WERI-Rb-1 (cell line): ENCODE measurements around the gene ROR2.

Experiments used
- DNase-seq: peaks from one replicate; pipeline ENCODE4 v3.0.0-alpha.2; 2020
- H3K27ac ChIP-seq: fragments of 250-450 bp; sonication (Bioruptor Pico); 2 replicates; pipeline ENCODE4 v1.5.1; 2020; ENCODE audit warnings: mild to moderate bottlenecking, moderate library complexity
- H3K27me3 ChIP-seq: fragments of 250-450 bp; sonication (Bioruptor Pico); 2 replicates; pipeline ENCODE4 v1.5.1; 2021; ENCODE audit warnings: mild to moderate bottlenecking, low read depth, moderate library complexity; ENCODE audit not compliant: insufficient read depth, severe bottlenecking
- H3K36me3 ChIP-seq: fragments of 250-450 bp; sonication (Bioruptor Pico); 2 replicates; pipeline ENCODE4 v1.5.1; 2020; ENCODE audit warnings: mild to moderate bottlenecking, moderate library complexity
- H3K4me3 ChIP-seq: 2 replicates; pipeline ENCODE4 v1.5.1; 2011; ENCODE audit warnings: low read depth, mild to moderate bottlenecking, control low read depth, low read length
- H3K9me3 ChIP-seq: fragments of 250-450 bp; sonication (Bioruptor Pico); 2 replicates; pipeline ENCODE4 v1.5.1; 2021; ENCODE audit warnings: mild to moderate bottlenecking, moderate library complexity; ENCODE audit not compliant: severe bottlenecking
- CTCF ChIP-seq: IDR thresholded peaks from 2 replicates; pipeline ENCODE4 v1.5.1; 2011; ENCODE audit warnings: low read depth, mild to moderate bottlenecking, control low read depth, inconsistent platforms, low read length

Gene ROR2

DNA sequence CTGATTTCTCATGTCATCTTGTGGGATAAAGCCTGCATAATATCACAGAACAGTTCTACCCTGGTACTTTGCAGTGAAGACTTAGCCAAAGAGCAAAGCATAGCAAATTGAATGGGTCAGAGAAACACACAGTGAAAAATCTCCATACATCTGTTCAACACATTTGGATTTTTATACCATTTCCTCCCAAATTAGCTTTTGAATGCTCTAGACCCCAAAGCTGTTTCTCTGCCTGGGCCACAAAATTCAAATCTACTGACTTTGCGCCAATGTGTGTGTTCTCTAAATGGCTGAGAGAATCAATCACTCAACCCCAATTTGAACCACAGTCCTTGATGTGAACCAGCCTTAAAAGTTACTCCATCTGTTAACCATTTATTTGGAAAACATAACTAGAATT is 289.5 kb downstream of the ROR2 start:
- Histone ChIP-seq H3K27ac (no peak overlapping the region), H3K27me3 (no peaks in the 10 kb centered on the region)

DNA sequence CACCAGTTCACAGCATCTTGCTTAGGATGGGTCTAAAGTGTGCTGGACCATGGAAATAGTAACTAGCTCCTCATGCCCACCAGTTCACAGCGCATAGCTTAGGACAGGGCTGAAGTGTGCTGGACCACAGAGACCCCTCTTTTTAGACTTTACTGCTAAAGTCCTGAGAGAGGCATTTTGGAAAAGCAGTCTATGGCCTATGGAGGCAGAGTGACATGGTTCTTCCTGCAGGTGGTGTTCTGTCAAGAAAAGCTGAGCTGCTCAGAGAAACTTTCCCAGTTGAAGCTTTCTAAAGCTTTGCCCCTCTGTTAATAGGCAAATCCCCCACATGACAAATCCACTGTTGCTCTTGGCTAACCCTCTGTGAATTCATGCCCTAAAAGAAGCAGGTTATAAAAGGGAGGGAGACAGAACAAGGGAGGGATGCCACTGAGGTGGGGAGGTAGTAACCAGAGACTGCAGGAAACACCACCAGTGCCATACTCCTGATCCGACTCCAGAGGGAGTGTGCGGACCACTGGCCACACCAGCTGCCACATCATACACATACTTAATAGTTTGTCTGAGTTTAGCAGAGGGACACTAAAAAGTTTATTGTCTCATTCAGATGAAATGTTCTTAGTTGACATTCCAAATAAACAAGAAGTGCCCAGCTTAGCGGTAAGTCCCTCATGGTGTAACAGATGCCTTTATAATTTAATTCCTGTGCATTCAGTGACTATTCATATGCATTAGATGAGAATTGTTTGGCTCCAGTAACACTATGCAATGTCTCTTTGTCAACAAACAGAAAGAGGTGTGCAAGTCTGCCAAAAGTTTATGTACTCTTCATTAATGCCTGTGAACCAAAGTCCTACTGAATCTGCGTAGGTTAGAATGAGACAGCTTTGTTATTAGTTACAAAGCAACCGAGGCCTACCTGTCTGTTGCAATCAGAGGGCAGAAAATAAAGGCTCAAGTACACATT is 290.2 kb downstream of the ROR2 start:
- H3K9me3 ChIP-seq, result no peaks in the 10 kb centered on the region
- no peak overlapping the region for H3K4me3 ChIP-seq
- no peaks in the 10 kb centered on the region for H3K36me3 ChIP-seq
- H3K27ac ChIP-seq, result no peak overlapping the region
- no peaks in the 10 kb centered on the region for H3K27me3 ChIP-seq
- DNase-seq, result peak; percentile 46
- peak; percentile 88 for TF ChIP-seq CTCF

More for the DNA sequence above, 289.5 kb downstream of the ROR2 start:
- no peak overlapping the region for H3K4me3 ChIP-seq
- H3K36me3 ChIP-seq, result no peaks in the 10 kb centered on the region
- TF ChIP-seq CTCF, result no peak
- DNase-seq, result no peak
- H3K9me3 ChIP-seq, result no peaks in the 10 kb centered on the region

- H3K27me3 ChIP-seq, result no peaks in the 10 kb centered on the region
- no peaks in the 10 kb centered on the region for H3K9me3 ChIP-seq
- H3K27ac ChIP-seq, result no peak overlapping the region
- no peak for DNase-seq
- TF ChIP-seq CTCF, result no peak
- H3K4me3 ChIP-seq, result no peak overlapping the region
- H3K36me3 ChIP-seq, result no peaks in the 10 kb centered on the region
These were observed 291.4 kb downstream of the ROR2 start for GRCh38 chr9:91658513-91659105.

GRCh38 chr9:91657501-91657900 is 292.5 kb downstream of the ROR2 start:
- Histone ChIP-seq H3K4me3 (no peak overlapping the region), H3K27ac (no peak overlapping the region), H3K36me3 (no peaks in the 10 kb centered on the region), H3K9me3 (no peaks in the 10 kb centered on the region), H3K27me3 (no peaks in the 10 kb centered on the region)
- no peak for DNase-seq
- no peak for TF ChIP-seq CTCF

DNA sequence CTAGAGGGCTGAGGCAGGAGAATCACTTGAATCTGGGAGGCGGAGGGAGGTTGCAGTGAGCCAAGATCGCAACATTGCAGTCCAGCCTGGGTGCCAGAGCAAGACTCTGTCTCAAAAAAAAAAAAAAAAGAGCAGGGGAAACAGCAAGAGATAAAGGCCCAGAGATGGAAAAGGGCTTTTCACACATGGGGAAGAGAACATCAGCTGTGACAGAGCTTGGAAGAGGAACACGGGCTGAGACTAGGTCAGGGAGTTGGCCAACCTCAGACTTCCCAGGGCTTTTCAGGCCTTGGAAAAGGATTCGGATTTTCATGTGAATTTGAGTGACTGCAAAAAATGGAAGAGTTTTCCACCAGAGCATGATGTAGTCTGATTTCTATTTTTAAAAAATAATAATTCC is 294.4 kb downstream of the ROR2 start:
- Histone ChIP-seq H3K9me3 (no peaks in the 10 kb centered on the region), H3K27ac (no peak overlapping the region), H3K27me3 (no peaks in the 10 kb centered on the region), H3K4me3 (no peak overlapping the region), H3K36me3 (no peaks in the 10 kb centered on the region)
- no peak for DNase-seq
- no peak for TF ChIP-seq CTCF
